WTC11 (cell line): ENCODE results near the gene CINP. TPM values are rescaled to one million over a fixed set of nuclear protein-coding genes. Genes with fewer than 3 reads are reported as not detected.

Experiments used
- ATAC-seq: fragments of 200-7000 bp; cut with Tn5 transposase; 2 replicates; pipeline ENCODE4 v1.10.0; 2021; ENCODE audit warnings: mild to moderate bottlenecking, moderate library complexity
- CTCF ChIA-PET: fragments of 300-600 bp; sonication (Branson Sonifier 250); formaldehyde crosslinking; loops from one replicate; lab custom pipeline; 2021; ENCODE audit warnings: antibody characterized with exemption; lab: Charles Lee
- POLR2A ChIA-PET: fragments of 350-600 bp; sonication (Branson Sonifier 250); formaldehyde crosslinking; loops from one replicate; lab custom pipeline; 2021; ENCODE audit warnings: antibody characterized with exemption; lab: Charles Lee
- DNase-seq: peaks from one replicate; pipeline ENCODE4 v3.0.0; 2021; ENCODE audit warnings: low spot score
- H3K27ac Mint-ChIP-seq: 2 replicates; pipeline ENCODE4 v1.8.0; 2021; ENCODE audit warnings: mixed read lengths
- H3K27me3 Mint-ChIP-seq: 2 replicates; pipeline ENCODE4 v1.8.0; 2021; ENCODE audit warnings: low read depth, mild to moderate bottlenecking, moderate library complexity, mixed read lengths
- H3K36me3 Mint-ChIP-seq: 2 replicates; pipeline ENCODE4 v1.8.0; 2021; ENCODE audit warnings: mixed read lengths
- H3K4me1 Mint-ChIP-seq: 2 replicates; pipeline ENCODE4 v1.8.0; 2022; ENCODE audit warnings: mixed read lengths
- H3K4me3 Mint-ChIP-seq: 2 replicates; pipeline ENCODE4 v1.8.0; 2021; ENCODE audit warnings: mild to moderate bottlenecking, moderate library complexity, mixed read lengths
- H3K9me3 Mint-ChIP-seq: 2 replicates; pipeline ENCODE4 v1.8.0; 2021; ENCODE audit warnings: mixed read lengths
- CREB1 ChIP-seq: sonication (generic); formaldehyde crosslinking; IDR thresholded peaks from 2 replicates; pipeline ENCODE4 v1.8.0; 2023; ENCODE audit warnings: mild to moderate bottlenecking, missing genetic modification reagents
- CREM ChIP-seq: sonication (generic); formaldehyde crosslinking; IDR thresholded peaks from 2 replicates; pipeline ENCODE4 v1.8.1; 2022; ENCODE audit warnings: mild to moderate bottlenecking, missing genetic modification reagents, moderate library complexity
- EMX1 ChIP-seq: fragments of 250-450 bp; sonication (Bioruptor Pico); IDR thresholded peaks from 2 replicates; pipeline ENCODE4 v1.8.0; 2021; ENCODE audit warnings: mild to moderate bottlenecking
- ERG ChIP-seq: fragments of 250-450 bp; sonication (Bioruptor Pico); IDR thresholded peaks from 2 replicates; pipeline ENCODE4 v1.8.0; 2021; ENCODE audit warnings: mild to moderate bottlenecking
- ESRRA ChIP-seq: sonication (generic); formaldehyde crosslinking; IDR thresholded peaks from 2 replicates; pipeline ENCODE4 v1.8.1; 2022; ENCODE audit warnings: mild to moderate bottlenecking, missing genetic modification reagents, borderline replicate concordance
- FOXJ3 ChIP-seq: sonication (generic); formaldehyde crosslinking; IDR thresholded peaks from 2 replicates; pipeline ENCODE4 v1.9.0; 2021; ENCODE audit warnings: missing genetic modification reagents, mild to moderate bottlenecking, borderline replicate concordance
- GABPB1 ChIP-seq: sonication (generic); formaldehyde crosslinking; IDR thresholded peaks from 2 replicates; pipeline ENCODE4 v1.8.1; 2023; ENCODE audit warnings: mild to moderate bottlenecking, missing genetic modification reagents
- GTF2I ChIP-seq: fragments of 250-450 bp; sonication (Bioruptor Pico); conservative IDR thresholded peaks from 2 replicates; pipeline ENCODE4 v1.4.0; 2021; ENCODE audit warnings: mild to moderate bottlenecking
- MAX ChIP-seq: sonication (generic); formaldehyde crosslinking; IDR thresholded peaks from 2 replicates; pipeline ENCODE4 v1.8.0; 2022; ENCODE audit warnings: mild to moderate bottlenecking, missing genetic modification reagents
- MYBL2 ChIP-seq: sonication (generic); formaldehyde crosslinking; IDR thresholded peaks from 2 replicates; pipeline ENCODE4 v1.8.1; 2023; ENCODE audit warnings: mild to moderate bottlenecking, moderate library complexity, missing genetic modification reagents
- NFATC4 ChIP-seq: fragments of 250-450 bp; sonication (Bioruptor Pico); IDR thresholded peaks from 2 replicates; pipeline ENCODE4 v1.9.0; 2021; ENCODE audit warnings: mild to moderate bottlenecking
- PRRX2 ChIP-seq: fragments of 250-450 bp; sonication (Bioruptor Pico); IDR thresholded peaks from 2 replicates; pipeline ENCODE4 v1.8.0; 2021; ENCODE audit warnings: mild to moderate bottlenecking
- RELA ChIP-seq: sonication (generic); formaldehyde crosslinking; IDR thresholded peaks from 2 replicates; pipeline ENCODE4 v1.8.1; 2022; ENCODE audit warnings: missing genetic modification reagents, mild to moderate bottlenecking, borderline replicate concordance
- SMAD3 ChIP-seq: sonication (generic); formaldehyde crosslinking; IDR thresholded peaks from 2 replicates; pipeline ENCODE4 v1.8.0; 2022; ENCODE audit warnings: missing genetic modification reagents, mild to moderate bottlenecking, borderline replicate concordance
- SP1 ChIP-seq: sonication (generic); formaldehyde crosslinking; conservative IDR thresholded peaks from 2 replicates; pipeline ENCODE4 v1.8.1; 2022; ENCODE audit warnings: missing genetic modification reagents
- STAT6 ChIP-seq: sonication (generic); formaldehyde crosslinking; conservative IDR thresholded peaks from 2 replicates; pipeline ENCODE4 v1.8.1; 2023; ENCODE audit warnings: mild to moderate bottlenecking, low read depth, missing genetic modification reagents, moderate library complexity
- TEAD1 ChIP-seq: sonication (generic); formaldehyde crosslinking; IDR thresholded peaks from 2 replicates; pipeline ENCODE4 v1.8.0; 2022; ENCODE audit warnings: mild to moderate bottlenecking, missing genetic modification reagents
- TEAD4 ChIP-seq: sonication (generic); formaldehyde crosslinking; IDR thresholded peaks from 2 replicates; pipeline ENCODE4 v1.8.0; 2022; ENCODE audit warnings: mild to moderate bottlenecking, missing genetic modification reagents
- TP53 ChIP-seq: sonication (generic); formaldehyde crosslinking; IDR thresholded peaks from 2 replicates; pipeline ENCODE4 v1.8.1; 2023; ENCODE audit warnings: mild to moderate bottlenecking, missing genetic modification reagents
- USF1 ChIP-seq: sonication (generic); formaldehyde crosslinking; IDR thresholded peaks from 2 replicates; pipeline ENCODE4 v1.8.0; 2022; ENCODE audit warnings: mild to moderate bottlenecking, missing genetic modification reagents
- ZBTB21 ChIP-seq: sonication (generic); formaldehyde crosslinking; IDR thresholded peaks from 2 replicates; pipeline ENCODE4 v1.8.1; 2023; ENCODE audit warnings: mild to moderate bottlenecking, missing genetic modification reagents, borderline replicate concordance
- ZNF138 ChIP-seq: sonication (generic); formaldehyde crosslinking; conservative IDR thresholded peaks from 2 replicates; pipeline ENCODE4 v1.8.1; 2022; ENCODE audit warnings: mild to moderate bottlenecking, moderate library complexity, missing genetic modification reagents
- ZNF219 ChIP-seq: sonication (generic); formaldehyde crosslinking; IDR thresholded peaks from 2 replicates; pipeline ENCODE4 v1.8.0; 2023; ENCODE audit warnings: missing genetic modification reagents, mild to moderate bottlenecking, borderline replicate concordance
- ZNF232 ChIP-seq: sonication (generic); formaldehyde crosslinking; IDR thresholded peaks from 2 replicates; pipeline ENCODE4 v1.8.0; 2022; ENCODE audit warnings: mild to moderate bottlenecking, missing genetic modification reagents
- ZNF281 ChIP-seq: sonication (generic); formaldehyde crosslinking; IDR thresholded peaks from 2 replicates; pipeline ENCODE4 v1.8.0; 2023; ENCODE audit warnings: mild to moderate bottlenecking, missing genetic modification reagents
- ZNF423 ChIP-seq: fragments of 250-450 bp; sonication (Bioruptor Pico); IDR thresholded peaks from 2 replicates; pipeline ENCODE4 v2.1.2; 2022; ENCODE audit warnings: mild to moderate bottlenecking, moderate library complexity
- ZNF512 ChIP-seq: sonication (generic); formaldehyde crosslinking; IDR thresholded peaks from 2 replicates; pipeline ENCODE4 v1.8.1; 2022; ENCODE audit warnings: missing genetic modification reagents, borderline replicate concordance
- total RNA-seq: library from RNA; stranded (reverse); gene quantifications from 3 replicates; pipeline ENCODE4 v1.2.3, GENCODE V29; 2021

The CINP gene
- total RNA-seq, 1 experiment from 2014 or later, result 38.3 TPM

GRCh38 chr14:102316743-102317563 lies 45.7 kb downstream of the CINP start:
- H3K36me3 Mint-ChIP-seq, result no peaks in the 10 kb centered on the region
- CTCF ChIA-PET, result interaction anchor here (0.5 to 3.6 kb wide), 10 partner anchors 12 to 1299 kb away, joined by 3 to 33 read pairs (median 4); partner anchors contain the start of gene MOK
- peak overlapping the region; percentile 98 for H3K27ac Mint-ChIP-seq
- H3K4me1 Mint-ChIP-seq, result peaks cover 49% of the 10 kb centered on the region
- POLR2A ChIA-PET, result interaction anchor here (0.6 to 1.3 kb wide), 7 partner anchors 95 to 311 kb away, joined by 3 to 13 read pairs (median 4); partner anchors contain the start of gene WDR20
- ATAC-seq (peak; percentile 66), DNase-seq (peak; percentile 92)
- peak overlapping the region; percentile 93 for H3K4me3 Mint-ChIP-seq
- peaks cover 25% of the 10 kb centered on the region for H3K27me3 Mint-ChIP-seq
- no peaks in the 10 kb centered on the region for H3K9me3 Mint-ChIP-seq
- TF ChIP-seq ZNF281 (0 out of 2 replicates have a peak, but pooled peaks have one; percentile 33), ZNF232 (CRISPR knock-in tag) (peak; percentile 78; the same call in 1 of the 2 replicates), CREB1 (CRISPR knock-in tag) (peak; percentile 35; the same call in 1 of the 2 replicates), ERG (CRISPR knock-in tag) (peak; percentile 90), SMAD3 (0 out of 2 replicates have a peak, but pooled peaks have one; percentile 53), ZNF423 (CRISPR knock-in tag) (peak; percentile 72; the same call in 1 of the 2 replicates), MAX (CRISPR knock-in tag) (peak; percentile 34; the same call in 1 of the 2 replicates), ZNF138 (CRISPR knock-in tag) (0 out of 2 replicates have a peak, but pooled peaks have one; percentile 59), ESRRA (CRISPR knock-in tag) (peak; percentile 62; the same call in 1 of the 2 replicates), NFATC4 (CRISPR knock-in tag) (no peak), PRRX2 (CRISPR knock-in tag) (peak; percentile 76; the same call in 1 of the 2 replicates), USF1 (CRISPR knock-in tag) (peak; percentile 37; the same call in 1 of the 2 replicates), ZNF512 (CRISPR knock-in tag) (no peak), ZBTB21 (CRISPR knock-in tag) (peak; percentile 90), MYBL2 (CRISPR knock-in tag) (no peak), STAT6 (CRISPR knock-in tag) (0 out of 2 replicates have a peak, but pooled peaks have one; percentile 21), ZNF219 (peak; percentile 33; the same call in 1 of the 2 replicates), TEAD4 (CRISPR knock-in tag) (peak; percentile 82), SP1 (peak; percentile 59; the same call in 1 of the 2 replicates), TEAD1 (peak; percentile 82; the same call in 1 of the 2 replicates), GTF2I (CRISPR knock-in tag) (peak; percentile 93; the same call in 1 of the 2 replicates), TP53 (CRISPR knock-in tag) (peak; percentile 84), GABPB1 (CRISPR knock-in tag) (peak; percentile 41; the same call in 1 of the 2 replicates), CREM (CRISPR knock-in tag) (peak; percentile 70; the same call in 1 of the 2 replicates), EMX1 (CRISPR knock-in tag) (peak; percentile 78; the same call in 1 of the 2 replicates), RELA (CRISPR knock-in tag) (no peak), FOXJ3 (CRISPR knock-in tag) (no peak)
